ENCODE measurements around the gene ATP1A1. TPM values are rescaled to one million over a fixed set of nuclear protein-coding genes. Genes with fewer than 3 reads are reported as not detected.

Gene ATP1A1
- total RNA-seq, 1 experiment from 2014 or later = 286 TPM

DNA sequence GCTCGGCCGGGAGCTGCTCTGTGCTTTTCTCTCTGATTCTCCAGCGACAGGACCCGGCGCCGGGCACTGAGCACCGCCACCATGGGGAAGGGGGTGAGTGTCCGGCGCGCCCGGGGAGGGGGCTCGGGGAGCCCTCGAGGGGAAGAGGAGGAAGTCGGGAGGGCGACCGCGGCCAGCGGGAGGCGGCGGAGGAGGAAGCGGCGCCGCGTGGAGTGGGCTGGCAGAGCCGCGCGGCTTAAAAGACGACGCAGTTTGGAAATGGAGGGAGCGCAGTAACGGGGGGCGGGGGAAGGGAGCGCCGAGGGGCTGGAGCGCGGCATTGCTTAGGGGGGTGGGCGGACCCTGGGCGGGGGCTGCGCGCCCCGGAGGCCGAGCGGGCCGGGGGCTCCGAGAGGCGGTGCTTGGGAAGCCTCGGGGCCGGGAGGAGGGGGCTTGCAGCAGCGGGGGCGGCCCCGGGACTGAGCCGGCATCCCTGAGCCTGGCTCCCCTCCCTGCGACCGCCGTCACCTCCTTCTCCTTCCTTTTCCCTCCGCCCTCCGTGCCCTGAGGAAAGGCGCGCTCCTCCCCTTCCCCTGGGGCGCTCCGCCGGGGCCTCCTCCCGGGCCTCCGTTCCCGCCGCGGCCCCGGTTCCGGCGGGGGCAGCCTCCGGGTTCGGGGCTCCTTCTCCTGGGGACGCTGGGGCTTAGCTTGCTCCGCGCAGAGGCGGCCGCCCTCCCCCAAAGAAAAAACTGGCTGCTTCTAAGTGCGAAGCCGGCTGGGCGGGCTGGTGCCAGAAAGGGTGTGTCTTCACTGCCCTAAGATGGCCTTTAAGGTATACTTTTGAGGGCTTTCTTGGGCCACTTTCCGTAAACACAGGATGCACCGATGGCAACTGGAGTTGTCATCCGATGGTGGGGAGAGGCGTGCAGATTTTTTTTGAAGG lies 648 bp downstream of the ATP1A1 start (continued):
- TF ChIP-seq NR1H2 (CRISPR knock-in tag; IDR thresholded peaks at IDR 0.05) (no peak), PRRX2 (CRISPR knock-in tag; IDR thresholded peaks at IDR 0.05) (no peak), IRF2 (CRISPR knock-in tag; IDR thresholded peaks at IDR 0.05; ENCODE audit: borderline replicate concordance, low read depth) (no peak), ZNF512 (CRISPR knock-in tag; IDR thresholded peaks at IDR 0.05; ENCODE audit: borderline replicate concordance) (no peak), KAT7 (CRISPR knock-in tag; IDR thresholded peaks at IDR 0.05; ENCODE audit: borderline replicate concordance) (no peak)

GRCh38 chr1:116374353-116375147 lies 1.5 kb downstream of the ATP1A1 start:
- no peaks in the 10 kb centered on the region for H3K9me3 Mint-ChIP-seq
- CTCF ChIA-PET = interaction anchor here (1.5 to 4.3 kb wide), 3 partner anchors 111 to 235 kb away, joined by 3 to 29 read pairs (median 13); no protein-coding TSS in a partner anchor
- H3K4me1 Mint-ChIP-seq = peaks cover 61% of the 10 kb centered on the region
- H3K27me3 Mint-ChIP-seq (ENCODE audit: low read depth) = peaks cover 21% of the 10 kb centered on the region
- ATAC-seq (no peak), DNase-seq (ENCODE audit: low spot score) (peak; percentile 18)
- H3K36me3 Mint-ChIP-seq = no peaks in the 10 kb centered on the region
- H3K4me3 Mint-ChIP-seq = peak overlapping the region; percentile 86
- peak; percentile 29; the same call in 1 of the 2 replicates for TF ChIP-seq ZNF121 (CRISPR knock-in tag; IDR thresholded peaks at IDR 0.05)
- TF ChIP-seq NR3C1 (CRISPR knock-in tag; conservative IDR thresholded peaks at IDR 0.05; ENCODE audit: low read depth) = no peak
- POLR2A ChIA-PET = no interaction called here
- H3K27ac Mint-ChIP-seq = peak overlapping the region; percentile 84

- DNase-seq (ENCODE audit: low spot score) (no peak), ATAC-seq (no peak)
- H3K27me3 Mint-ChIP-seq (ENCODE audit: low read depth) = peaks cover 16% of the 10 kb centered on the region
- H3K4me1 Mint-ChIP-seq = peaks cover 69% of the 10 kb centered on the region
- H3K4me3 Mint-ChIP-seq = peak overlapping the region; percentile 86
- TF ChIP-seq KAT7 (CRISPR knock-in tag; IDR thresholded peaks at IDR 0.05; ENCODE audit: borderline replicate concordance) (no peak), MAX (CRISPR knock-in tag; IDR thresholded peaks at IDR 0.05) (no peak), GRHL2 (CRISPR knock-in tag; IDR thresholded peaks at IDR 0.05; ENCODE audit: insufficient replicate concordance, severe bottlenecking) (no peak), ZSCAN18 (CRISPR knock-in tag; IDR thresholded peaks at IDR 0.05) (no peak)
- ChIA-PET POLR2A (no interaction called here), CTCF (interaction anchor here (1.1 to 4.3 kb wide), 6 partner anchors 42 to 236 kb away, joined by 3 to 29 read pairs (median 12); no protein-coding TSS in a partner anchor)
- no peaks in the 10 kb centered on the region for H3K36me3 Mint-ChIP-seq
- H3K9me3 Mint-ChIP-seq = no peaks in the 10 kb centered on the region
- peak overlapping the region; percentile 92 for H3K27ac Mint-ChIP-seq
Observed at GRCh38 chr1:116375148-116375886, 2.3 kb downstream of the ATP1A1 start.

- peak overlapping the region; percentile 86 for H3K4me3 Mint-ChIP-seq
- no peaks in the 10 kb centered on the region for H3K36me3 Mint-ChIP-seq
- TF ChIP-seq NFATC4 (CRISPR knock-in tag; IDR thresholded peaks at IDR 0.05) (no peak), HMGXB4 (CRISPR knock-in tag; IDR thresholded peaks at IDR 0.05) (no peak), ZBTB21 (CRISPR knock-in tag; IDR thresholded peaks at IDR 0.05; ENCODE audit: borderline replicate concordance) (no peak)
- peaks cover 9% of the 10 kb centered on the region for H3K27me3 Mint-ChIP-seq (ENCODE audit: low read depth)
- H3K9me3 Mint-ChIP-seq = no peaks in the 10 kb centered on the region
- ATAC-seq (peak; percentile 3; the same call in 1 of the 2 replicates), DNase-seq (ENCODE audit: low spot score) (peak; percentile 49)
- H3K4me1 Mint-ChIP-seq = peaks cover 77% of the 10 kb centered on the region
- POLR2A ChIA-PET = no interaction called here
- H3K27ac Mint-ChIP-seq = peak overlapping the region; percentile 88
- CTCF ChIA-PET = interaction anchor here (0.6 to 4.3 kb wide), 8 partner anchors 41 to 237 kb away, joined by 3 to 29 read pairs (median 6); no protein-coding TSS in a partner anchor
Observed at GRCh38 chr1:116375887-116376728, 3.1 kb downstream of the ATP1A1 start.
